SK-N-MC (cell line): ENCODE data around the gene TRABD.

Source experiments
- EZH2 ChIP-seq: fragments of 200-600 bp; sonication (generic); IDR thresholded peaks from one replicate; pipeline ENCODE4 v1.6.1; 2017; ENCODE audit warnings: antibody characterized with exemption
- POLR2AphosphoS5 ChIP-seq: IDR thresholded peaks from 2 replicates; pipeline ENCODE4 v1.6.1; 2012; ENCODE audit warnings: mild to moderate bottlenecking, low read depth, low read length, borderline replicate concordance

DNA sequence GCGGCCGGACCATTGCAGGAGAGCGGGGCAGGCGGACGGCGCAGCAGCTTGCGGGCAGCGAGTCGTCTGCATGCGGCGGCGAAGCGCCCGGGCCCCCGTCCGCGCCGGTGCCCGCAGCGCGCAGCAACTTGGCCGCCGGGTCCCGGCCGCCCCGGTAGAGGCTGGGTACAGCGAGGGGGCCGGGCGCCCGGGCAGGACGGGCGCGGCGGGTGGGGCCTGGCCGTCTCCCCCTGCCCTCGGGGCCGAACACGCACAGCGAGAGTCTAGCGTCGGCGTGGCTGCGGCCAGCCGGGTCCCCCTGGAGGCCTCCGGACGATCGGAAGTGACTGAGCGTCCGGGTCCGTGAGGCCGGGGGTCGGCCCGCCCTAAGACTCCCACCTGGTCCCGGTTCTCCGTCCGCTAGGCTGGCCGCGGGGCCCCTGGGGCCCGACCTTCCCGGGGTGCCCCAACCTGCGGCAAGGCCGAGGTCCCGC is 775 bp upstream of the TRABD start:
- no peak for TF ChIP-seq POLR2AphosphoS5
- TF ChIP-seq EZH2: no peak
